Posterior vena cava (tissue), 2 donors: ENCODE data around the gene ETDC. TPM values are rescaled to one million over a fixed set of nuclear protein-coding genes. Genes with fewer than 3 reads are reported as not detected.

Experiments used
- DNase-seq: peaks from one replicate; pipeline ENCODE4 v3.0.0-alpha.2; 2020; ENCODE audit warnings: low spot score
- intact Hi-C, 2 donors: fragments of 100-400 bp; cut with DNase I; formaldehyde crosslinking; loops; one replicate each; pipeline versions ENCODE4 v1.14.1 to v1.14.2; 2022 to 2023
- total RNA-seq, 2 donors: library from RNA; stranded (reverse); fragmentation: NEBNext Ultra II Directional; extraction: Animal tissue kit (Norgen Biotek cat#: 25700); gene quantifications; one replicate each; pipeline ENCODE4 v1.2.1, GENCODE V29; 2021
- donor health status: DM: yes; HTN: yes; CAD: no.
- donor health status: DM: yes; HTN: yes; CAD: no.

The ETDC gene
- total RNA-seq, 2 donors from 2014 or later, result not detected

- intact Hi-C loops, result no loop called here
Measured at GRCh38 chrX:135340831-135341230, 31.6 kb downstream of the ETDC start.

GRCh38 chrX:135345107-135345589, 35.9 kb downstream of the ETDC start:
- intact Hi-C loops, result no loop called here
- peak; percentile 74 for DNase-seq

More at GRCh38 chrX:135340831-135341230, 31.6 kb downstream of the ETDC start:
- no peak for DNase-seq

GRCh38 chrX:135346975-135347374, 37.7 kb downstream of the ETDC start:
- no peak for DNase-seq
- intact Hi-C loops, result no loop called here

- intact Hi-C loops, result no loop called here
Measured at GRCh38 chrX:135347381-135348016, 38.2 kb downstream of the ETDC start.

GRCh38 chrX:135354288-135354687, 45.0 kb downstream of the ETDC start:
- no peak for DNase-seq
- intact Hi-C loops, result no loop called here

More at GRCh38 chrX:135347381-135348016, 38.2 kb downstream of the ETDC start:
- DNase-seq, result no peak

Other genes with a start within 250 kb of the ETDC start
- 1 to 10 TPM; 1.7 to 3.2 TPM for gene SMIM10L2B, start 210.8 kb upstream of the ETDC start, total RNA-seq
- gene ETDB, start 189.0 kb upstream of the ETDC start, total RNA-seq, result not detected
- not detected for gene CT55, start 138.1 kb upstream of the ETDC start, total RNA-seq
- not detected for gene ETDA, start 57.4 kb upstream of the ETDC start, total RNA-seq
- gene ZNF75D, start 34.6 kb downstream of the ETDC start, total RNA-seq, result 1 to 10 TPM; 7.4 to 7.7 TPM
- 1 to 10 TPM; 7.9 to 9.2 TPM for gene ZNF449, start 35.3 kb downstream of the ETDC start, total RNA-seq
- under 1 TPM; 0.33 to 0.42 TPM for gene SMIM10L2A, start 112.5 kb downstream of the ETDC start, total RNA-seq
- 1 to 10 TPM; 8.2 to 9.1 TPM for gene INTS6L, start 211.2 kb downstream of the ETDC start, total RNA-seq